Naive thymus-derived CD4-positive, alpha-beta T cell (primary cell): ENCODE results near the gene SPACDR. TPM values are rescaled to one million over a fixed set of nuclear protein-coding genes. Genes with fewer than 3 reads are reported as not detected.

ENCODE experiments used
- ATAC-seq: fragments of 150-1000 bp; cut with Tn5 transposase; 2 replicates; pipeline ENCODE4 v1.10.0; 2021; ENCODE audit warnings: mild to moderate bottlenecking, moderate library complexity
- CTCF ChIA-PET: fragments of 350-600 bp; sonication (Branson Sonifier 250); formaldehyde crosslinking; loops from one replicate; lab custom pipeline; 2021; ENCODE audit warnings: antibody characterized with exemption; lab: Charles Lee
- POLR2A ChIA-PET: fragments of 350-600 bp; sonication (Branson Sonifier 250); formaldehyde crosslinking; loops from one replicate; lab custom pipeline; 2021; ENCODE audit warnings: antibody characterized with exemption, inconsistent platforms; lab: Charles Lee
- DNase-seq, 9 donors: peaks; one replicate each; pipeline versions ENCODE4 v3.0.0 to v3.0.0-alpha.2; 2020 to 2022; ENCODE audit warnings: mixed read lengths in 1 of 9
- H3K27ac ChIP-seq: one replicate; pipeline ENCODE4 v1.7.0; 2013; ENCODE audit warnings: mild to moderate bottlenecking, low read depth, low read length, moderate library complexity
- H3K27me3 ChIP-seq, 2 donors: one replicate each; pipeline ENCODE4 v1.7.0; 2013; ENCODE audit warnings: low read length in 2 of 2, mild to moderate bottlenecking in 2 of 2, moderate library complexity in 2 of 2; ENCODE audit not compliant: control insufficient read depth in 2 of 2, insufficient read depth in 2 of 2
- H3K36me3 ChIP-seq, 3 experiments: 1 replicate in 2 of 3; 2 replicates in 1 of 3; pipeline ENCODE4 v1.7.0; 2013; ENCODE audit warnings: low read length in 3 of 3, mild to moderate bottlenecking in 3 of 3, moderate library complexity in 1 of 3; ENCODE audit not compliant: insufficient read depth in 3 of 3, control insufficient read depth in 2 of 3
- H3K4me1 ChIP-seq, 2 donors: one replicate each; pipeline ENCODE4 v1.7.0; 2013; ENCODE audit warnings: low read length in 2 of 2, mild to moderate bottlenecking in 2 of 2, moderate library complexity in 1 of 2; ENCODE audit not compliant: control insufficient read depth in 2 of 2, insufficient read depth in 2 of 2
- H3K4me3 ChIP-seq: 2 replicates; pipeline ENCODE4 v1.7.0; 2013; ENCODE audit warnings: mild to moderate bottlenecking, low read length
- H3K9me3 ChIP-seq, 3 experiments: 1 replicate in 2 of 3; 2 replicates in 1 of 3; pipeline ENCODE4 v1.7.0; 2013; ENCODE audit warnings: low read length in 3 of 3; ENCODE audit not compliant: control insufficient read depth in 2 of 3
- H3K27ac Mint-ChIP-seq, 9 donors: one replicate each; pipeline ENCODE4 v1.8.0; 2020 to 2022; ENCODE audit warnings: mixed read lengths in 9 of 9, mild to moderate bottlenecking in 8 of 9, moderate library complexity in 5 of 9, inconsistent platforms in 2 of 9
- H3K27me3 Mint-ChIP-seq, 5 donors: one replicate each; pipeline ENCODE4 v1.8.0; 2021 to 2022; ENCODE audit warnings: mixed read lengths in 5 of 5, mild to moderate bottlenecking in 1 of 5
- H3K36me3 Mint-ChIP-seq, 5 donors: one replicate each; pipeline ENCODE4 v1.8.0; 2020 to 2022; ENCODE audit warnings: mixed read lengths in 5 of 5, mild to moderate bottlenecking in 3 of 5, inconsistent platforms in 1 of 5
- H3K4me1 Mint-ChIP-seq, 7 donors: one replicate each; pipeline ENCODE4 v1.8.0; 2020 to 2022; ENCODE audit warnings: mixed read lengths in 7 of 7, mild to moderate bottlenecking in 3 of 7, inconsistent platforms in 1 of 7
- H3K4me3 Mint-ChIP-seq, 10 donors: one replicate each; pipeline ENCODE4 v1.8.0; 2020 to 2022; ENCODE audit warnings: mild to moderate bottlenecking in 10 of 10, mixed read lengths in 10 of 10, moderate library complexity in 6 of 10, inconsistent platforms in 2 of 10
- H3K9me3 Mint-ChIP-seq, 11 donors: one replicate each; pipeline ENCODE4 v1.8.0; 2020 to 2022; ENCODE audit warnings: mixed read lengths in 11 of 11, mild to moderate bottlenecking in 4 of 11, inconsistent platforms in 1 of 11, moderate library complexity in 1 of 11
- intact Hi-C, 2 donors: fragments of 100-400 bp; cut with micrococcal nuclease; formaldehyde crosslinking; loops; one replicate each; pipeline ENCODE4 v1.15.1; 2023
- polyA plus RNA-seq, 2 donors: library from polyadenylated mRNA; unstranded; fragments of 300-500 nt; fragmentation: Illumina TruSeq; gene quantifications; one replicate each; pipeline ENCODE4 v1.2.3, GENCODE V29; 2021
- total RNA-seq, 6 experiments: library from RNA in 5 of 6; stranded (reverse) in 5 of 6; gene quantifications; 1 replicate in 5 of 6; 2 replicates in 1 of 6; pipeline ENCODE4 v1.2.3 and lab custom pipeline; 2021 to 2026

The SPACDR gene
- total and polyA plus RNA-seq, 7 experiments from 2014 or later, result 0.85 to 7.8 (median 2.2) TPM; not detected in 1

GRCh38 chr7:100428199-100428966, 35.7 kb downstream of the SPACDR start, which contains the start of gene ZCWPW1:
Gene ZCWPW1, minus strand, starts transcription at chr7:100428703. Its CDS starts 8,054 bp downstream, at chr7:100420649.
- Histone ChIP-seq H3K4me1 (peaks cover 22 to 24% of the 10 kb centered on the region in 2 donors), H3K9me3 (no peaks in the 10 kb centered on the region), H3K27ac (peak within 1 kb of the TSS; percentile 97), H3K27me3 (no peaks in the 10 kb centered on the region), H3K36me3 (peaks cover 0 to 23% (median 0%) of the 10 kb centered on the region in 3 experiments), H3K4me3 (peak within 1 kb of the TSS; percentile 88)
- Mint-ChIP-seq H3K9me3 (peaks cover 0 to 18% (median 0%) of the 10 kb centered on the region in 11 donors), H3K4me3 (peak within 1 kb of the TSS; percentile 93 to 100 (median 97)), H3K4me1 (peaks cover 15 to 49% (median 35%) of the 10 kb centered on the region in 7 donors), H3K36me3 (peaks cover 0 to 13% (median 6%) of the 10 kb centered on the region in 5 donors), H3K27ac (peak within 1 kb of the TSS; percentile 99 to 100 (median 100)), H3K27me3 (peaks cover 0 to 24% (median 0%) of the 10 kb centered on the region in 5 donors)
- intact Hi-C loops, result loop anchor here (1.0 to 10.0 kb wide), 29 partner anchors 8 to 954 kb away; partner anchors contain the start of genes AP4M1 (in 2 of the 2), CNPY4 (in 2 of the 2), MCM7 (in 2 of the 2) and POP7 (in 2 of the 2)
- ChIA-PET POLR2A (interaction anchor here (0.6 to 4.1 kb wide), 47 partner anchors 8 to 1020 kb away, joined by 3 to 58 read pairs (median 5); partner anchors contain the start of genes AP4M1, ATP5MF, BUD31 and CNPY4), CTCF (interaction anchor here (0.6 to 1.0 kb wide), 3 partner anchors 21 to 158 kb away, joined by 3 to 5 read pairs (median 3); partner anchors contain the start of genes FBXO24 and LRCH4)
- DNase-seq, result peak; percentile 96 to 98 (median 97)
- ATAC-seq, result peak; percentile 71

- no peak overlapping the region for H3K4me3 ChIP-seq
- peaks cover 22 to 24% of the 10 kb centered on the region in 2 donors for H3K4me1 ChIP-seq
- POLR2A ChIA-PET, result interaction anchor here (0.6 to 4.1 kb wide), 29 partner anchors 10 to 962 kb away, joined by 3 to 58 read pairs (median 6); partner anchors contain the start of genes ATP5MF, CNPY4, FBXO24 and GPC2
- CTCF ChIA-PET, result interaction anchor here (0.6 to 0.7 kb wide), 2 partner anchors 20 to 294 kb away, joined by 3 to 6 read pairs; no protein-coding TSS in a partner anchor
- Mint-ChIP-seq H3K9me3 (peaks cover 0 to 18% (median 0%) of the 10 kb centered on the region in 11 donors), H3K36me3 (peaks cover 0 to 9% (median 5%) of the 10 kb centered on the region in 5 donors), H3K27ac (peak overlapping the region in 8 of 9 donors; percentile 99 to 100 (median 100)), H3K4me3 (peak overlapping the region; percentile 93 to 100 (median 97)), H3K27me3 (peaks cover 0 to 24% (median 0%) of the 10 kb centered on the region in 5 donors), H3K4me1 (peaks cover 14 to 47% (median 29%) of the 10 kb centered on the region in 7 donors)
- H3K9me3 ChIP-seq, result no peaks in the 10 kb centered on the region
- intact Hi-C loops, result loop anchor here (1.0 to 10.0 kb wide), 29 partner anchors 9 to 953 kb away; partner anchors contain the start of genes AP4M1 (in 2 of the 2), CNPY4 (in 2 of the 2), MCM7 (in 2 of the 2) and POP7 (in 2 of the 2)
- H3K27ac ChIP-seq, result peak overlapping the region; percentile 97
- DNase-seq (no peak), ATAC-seq (no peak)
- H3K36me3 ChIP-seq, result peaks cover 0 to 17% (median 0%) of the 10 kb centered on the region in 3 experiments
- H3K27me3 ChIP-seq, result no peaks in the 10 kb centered on the region
Measured at GRCh38 chr7:100427762-100428198, 36.3 kb downstream of the SPACDR start.

- CTCF ChIA-PET, result no interaction called here
- peak overlapping the region in 2 of 9 donors; percentile 33 to 36 for H3K27ac Mint-ChIP-seq
- intact Hi-C loops, result loop anchor here (5.0 to 10.0 kb wide), 3 partner anchors 266 to 952 kb away; partner anchors contain the start of genes FIS1 (in 1 of the 2), GIGYF1 (in 1 of the 2) and ZNF789 (in 1 of the 2)
Measured at GRCh38 chr7:100426516-100426915, 37.5 kb downstream of the SPACDR start.

GRCh38 chr7:100425347-100425746, 38.7 kb downstream of the SPACDR start:
- H3K27ac ChIP-seq, result no peak overlapping the region
- ATAC-seq (no peak), DNase-seq (no peak)
- Mint-ChIP-seq H3K9me3 (peaks cover 0 to 18% (median 0%) of the 10 kb centered on the region in 11 donors), H3K27me3 (peaks cover 0 to 24% (median 0%) of the 10 kb centered on the region in 5 donors), H3K4me1 (peaks cover 0 to 23% (median 6%) of the 10 kb centered on the region in 7 donors), H3K27ac (peak overlapping the region in 1 of 9 donors; percentile 51), H3K36me3 (peaks cover 0 to 7% (median 4%) of the 10 kb centered on the region in 5 donors), H3K4me3 (no peak overlapping the region)
- H3K9me3 ChIP-seq, result no peaks in the 10 kb centered on the region
- H3K4me3 ChIP-seq, result no peak overlapping the region
- peaks cover 5 to 7% of the 10 kb centered on the region in 2 donors for H3K4me1 ChIP-seq
- no peaks in the 10 kb centered on the region for H3K27me3 ChIP-seq
- ChIA-PET POLR2A (interaction anchor here (1.1 kb wide), 1 partner anchor 11 kb away, joined by 7 read pairs; the partner anchor contains the start of gene PPP1R35), CTCF (no interaction called here)
- intact Hi-C loops, result loop anchor here (5.0 to 10.0 kb wide), 3 partner anchors 267 to 951 kb away; partner anchors contain the start of genes FIS1 (in 1 of the 2), GIGYF1 (in 1 of the 2) and ZNF789 (in 1 of the 2)
- peaks cover 0 to 7% (median 0%) of the 10 kb centered on the region in 3 experiments for H3K36me3 ChIP-seq

More at GRCh38 chr7:100426516-100426915, 37.5 kb downstream of the SPACDR start:
- peaks cover 4 to 35% (median 18%) of the 10 kb centered on the region in 7 donors for H3K4me1 Mint-ChIP-seq
- POLR2A ChIA-PET, result no interaction called here
- H3K4me3 Mint-ChIP-seq, result no peak overlapping the region
- peaks cover 0 to 10% (median 0%) of the 10 kb centered on the region in 3 experiments for H3K36me3 ChIP-seq
- peaks cover 0 to 18% (median 0%) of the 10 kb centered on the region in 11 donors for H3K9me3 Mint-ChIP-seq
- H3K27ac ChIP-seq, result no peak overlapping the region
- H3K36me3 Mint-ChIP-seq, result peaks cover 0 to 7% (median 4%) of the 10 kb centered on the region in 5 donors
- no peak overlapping the region for H3K4me3 ChIP-seq
- no peak for ATAC-seq
- no peaks in the 10 kb centered on the region for H3K9me3 ChIP-seq
- H3K27me3 Mint-ChIP-seq, result peaks cover 0 to 24% (median 0%) of the 10 kb centered on the region in 5 donors
- DNase-seq, result no peak
- no peaks in the 10 kb centered on the region for H3K27me3 ChIP-seq
- peaks cover 16 to 17% of the 10 kb centered on the region in 2 donors for H3K4me1 ChIP-seq

DNA sequence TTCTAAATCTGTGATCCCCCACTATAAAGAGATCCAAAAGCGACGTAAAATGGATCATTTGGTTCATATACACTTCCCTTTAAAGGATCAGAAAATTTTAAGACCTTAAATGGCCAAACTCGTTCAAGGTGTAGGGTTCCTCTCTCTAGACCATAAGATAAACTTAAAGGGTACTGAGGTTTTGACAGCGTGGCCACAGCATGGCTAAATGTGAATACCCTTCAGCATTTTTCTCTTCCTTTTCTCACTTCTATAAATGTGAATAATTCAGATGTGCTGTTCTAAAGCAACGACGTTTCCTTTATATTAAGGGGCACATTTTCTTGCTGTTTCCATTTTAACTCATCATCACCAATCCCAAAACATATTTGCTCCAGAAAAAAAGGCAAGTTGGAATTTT, 40.7 kb downstream of the SPACDR start:
- Mint-ChIP-seq H3K4me3 (no peak overlapping the region), H3K9me3 (peaks cover 0 to 4% (median 0%) of the 10 kb centered on the region in 11 donors), H3K36me3 (peaks cover 0 to 9% (median 0%) of the 10 kb centered on the region in 5 donors), H3K27me3 (peaks cover 0 to 12% (median 0%) of the 10 kb centered on the region in 5 donors), H3K4me1 (peaks cover 0 to 13% (median 4%) of the 10 kb centered on the region in 7 donors), H3K27ac (no peak overlapping the region)
- H3K4me3 ChIP-seq, result no peak overlapping the region
- no peak for DNase-seq
- H3K9me3 ChIP-seq, result no peaks in the 10 kb centered on the region
- intact Hi-C loops, result loop anchor here in 1 of 2 donors (10.0 kb wide), 2 partner anchors 821 to 949 kb away; partner anchors contain the start of genes FIS1 and ZNF789
- POLR2A ChIA-PET, result no interaction called here
- H3K36me3 ChIP-seq, result no peaks in the 10 kb centered on the region
- CTCF ChIA-PET, result interaction anchor here (1.6 kb wide), 1 partner anchor 16 kb away, joined by 7 read pairs; no protein-coding TSS in a partner anchor
- no peaks in the 10 kb centered on the region for H3K27me3 ChIP-seq
- H3K27ac ChIP-seq, result no peak overlapping the region
- no peak for ATAC-seq
- peaks cover 4 to 7% of the 10 kb centered on the region in 2 donors for H3K4me1 ChIP-seq
